HepG2 (cell line): ENCODE data around the gene PPP2R1B. TPM values are rescaled to one million over a fixed set of nuclear protein-coding genes. Genes with fewer than 3 reads are reported as not detected.

Source experiments
- ATAC-seq: fragments of 200-7000 bp; cut with Tn5 transposase; 3 replicates; pipeline ENCODE4 v1.9.1; 2020; ENCODE audit warnings: mild to moderate bottlenecking, moderate library complexity
- BruUV-seq: library from RNA; stranded (reverse); fragments of 400-500 nt; replicated peaks from 2 replicates; lab custom pipeline; 2021; lab: Mats Ljungman, UMichigan
- CTCF ChIA-PET: fragments of 300-600 bp; formaldehyde crosslinking; extraction: SDS; loops from one replicate; lab custom pipeline; 2021; ENCODE audit warnings: low total read pairs, inconsistent platforms, low intra/inter-chr PET ratio; lab: Yijun Ruan, JAX
- POLR2A ChIA-PET: fragments of 350-600 bp; sonication (Branson Sonifier 250); formaldehyde crosslinking; loops from one replicate; lab custom pipeline; 2020; ENCODE audit warnings: antibody characterized with exemption, inconsistent platforms; lab: Yijun Ruan, JAX
- DNase-seq: peaks from one replicate; pipeline ENCODE4 v3.0.0-alpha.2; 2015; ENCODE audit warnings: low spot score
- FAIRE-seq: peaks from 3 replicates; lab custom pipeline; 2011; peaks lifted over from hg19 to GRCh38; lab: Jason Lieb, UNC
- H2AFZ ChIP-seq: one replicate; pipeline ENCODE4 v1.6.1; 2011; ENCODE audit warnings: low read length, inconsistent platforms
- H3K27ac ChIP-seq: fragments of 300-600 bp; 3 replicates; pipeline ENCODE4 v1.8.0; 2011; ENCODE audit warnings: mixed run types, mild to moderate bottlenecking, mixed read lengths, low read length, inconsistent platforms; ENCODE audit not compliant: insufficient read depth; ENCODE audit errors: extremely low read length
- H3K27me3 ChIP-seq, 2 experiments: fragments of 200-600 bp in 1 of 2; 2 replicates in 1 of 2; 3 replicates in 1 of 2; pipeline versions ENCODE4 v1.6.0 to v1.8.0; 2011; ENCODE audit warnings: low read length in 2 of 2, mild to moderate bottlenecking in 2 of 2, moderate library complexity in 2 of 2, inconsistent platforms in 1 of 2; ENCODE audit not compliant: insufficient read depth in 2 of 2, control insufficient read depth in 1 of 2
- H3K36me3 ChIP-seq, 2 experiments: fragments of 200-600 bp in 1 of 2; replicated peaks in 1 of 2; 2 replicates in 1 of 2; 3 replicates in 1 of 2; pipeline versions ENCODE4 v1.5.1 to v1.8.0; 2011; ENCODE audit warnings: low read length in 2 of 2, inconsistent platforms in 1 of 2; ENCODE audit not compliant: insufficient read depth in 2 of 2, control insufficient read depth in 1 of 2
- H3K4me1 ChIP-seq: 2 replicates; pipeline ENCODE4 v1.5.1; 2012; ENCODE audit warnings: low read length, inconsistent platforms; ENCODE audit not compliant: insufficient read depth
- H3K4me2 ChIP-seq: 2 replicates; pipeline ENCODE4 v1.6.0; 2011; ENCODE audit warnings: low read depth, low read length, inconsistent platforms
- H3K4me3 ChIP-seq, 3 experiments: fragments of 200-600 bp in 1 of 3; sonication (generic), shearing (Covaris generic) in 1 of 3; replicated peaks in 1 of 3; 2 replicates each; pipeline ENCODE4 v1.5.1; 2011 to 2016; ENCODE audit warnings: low read length in 3 of 3, inconsistent platforms in 2 of 3, low read depth in 2 of 3, mild to moderate bottlenecking in 2 of 3, control low read depth in 1 of 3, mixed read lengths in 1 of 3; ENCODE audit not compliant: insufficient read depth in 1 of 3
- H3K79me2 ChIP-seq: one replicate; pipeline ENCODE4 v1.6.1; 2011; ENCODE audit warnings: low read length, inconsistent platforms; ENCODE audit not compliant: insufficient read depth
- H3K9ac ChIP-seq: 2 replicates; pipeline ENCODE4 v1.6.0; 2011; ENCODE audit warnings: mild to moderate bottlenecking, low read depth, low read length, inconsistent platforms; ENCODE audit not compliant: insufficient read depth
- H3K9me3 ChIP-seq: 2 replicates; pipeline ENCODE4 v1.5.1; 2012; ENCODE audit warnings: mild to moderate bottlenecking, low read length
- H4K20me1 ChIP-seq: 2 replicates; pipeline ENCODE4 v1.6.0; 2011; ENCODE audit warnings: inconsistent platforms, mild to moderate bottlenecking, low read length, moderate library complexity; ENCODE audit not compliant: insufficient read depth
- GATAD1 ChIP-seq: IDR thresholded peaks from 2 replicates; pipeline ENCODE4 v1.6.1; 2016; ENCODE audit warnings: missing genetic modification reagents, missing compliant biosample characterization
- HOXA3 ChIP-seq: sonication (generic); formaldehyde crosslinking; IDR thresholded peaks from 2 replicates; pipeline ENCODE4 v1.5.0; 2020; ENCODE audit warnings: missing genetic modification reagents
- MED8 ChIP-seq: sonication (generic); formaldehyde crosslinking; IDR thresholded peaks from 2 replicates; pipeline ENCODE4 v1.8.1; 2023; ENCODE audit warnings: mild to moderate bottlenecking, missing genetic modification reagents; ENCODE audit not compliant: insufficient replicate concordance
- POLR2AphosphoS2 ChIP-seq: IDR thresholded peaks from 2 replicates; pipeline ENCODE4 v1.6.1; 2011; ENCODE audit warnings: low read depth, low read length, improper control_type of control experiment
- SMYD3 ChIP-seq: sonication (generic); formaldehyde crosslinking; IDR thresholded peaks from 2 replicates; pipeline ENCODE4 v1.8.1; 2023; ENCODE audit warnings: mild to moderate bottlenecking, missing genetic modification reagents
- ZNF205 ChIP-seq: IDR thresholded peaks from 2 replicates; pipeline ENCODE4 v1.6.1; 2018; ENCODE audit warnings: missing biosample characterization, missing genetic modification reagents
- ZNF556 ChIP-seq: sonication (generic); formaldehyde crosslinking; IDR thresholded peaks from 2 replicates; pipeline ENCODE4 v1.4.0; 2020; ENCODE audit warnings: mild to moderate bottlenecking, missing genetic modification reagents, borderline replicate concordance
- ZNF670 ChIP-seq: sonication (generic); formaldehyde crosslinking; IDR thresholded peaks from 2 replicates; pipeline ENCODE4 v1.8.0; 2022; ENCODE audit warnings: mild to moderate bottlenecking, missing genetic modification reagents, borderline replicate concordance
- in situ Hi-C: cut with HindIII; loops from 2 replicates; pipeline ENCODE4 v1.10.0; 2017; ENCODE audit warnings: low pct_unique_long_range_greater_than_20kb; ENCODE audit not compliant: extremely low pct_ligation_motif_present
- intact Hi-C: fragments of 100-400 bp; cut with micrococcal nuclease; formaldehyde crosslinking; loops from one replicate; pipeline ENCODE4 v1.10.0; 2022; ENCODE audit not compliant: unreplicated experiment
- polyA plus RNA-seq, 8 experiments: library from polyadenylated mRNA; depleted of rRNA in 3 of 8; stranded (reverse) in 7 of 8; unstranded in 1 of 8; fragments of >200 nt; fragmentation: Illumina TruSeq in 4 of 8; extraction: Trizol in 4 of 8; gene quantifications; 2 replicates each; pipeline versions ENCODE4 v1.2.1 to v1.2.3, GENCODE V29; 2011 to 2016; ENCODE audit warnings: low read depth in 4 of 8, missing spikeins in 1 of 8, mixed read lengths in 1 of 8; ENCODE audit not compliant: insufficient read depth in 1 of 8
- total RNA-seq, 5 experiments: library from RNA; depleted of rRNA; stranded (reverse); fragments of >200 nt; fragmentation: Illumina TruSeq; extraction: Trizol; gene quantifications; 2 replicates each; pipeline ENCODE4 v1.2.3, GENCODE V29; 2016; ENCODE audit warnings: low read depth in 1 of 5
- TF ChIP-seq, protein P1 (sequence below): sonication (generic); formaldehyde crosslinking; IDR thresholded peaks from 2 replicates; pipeline ENCODE4 v1.5.0; 2020; ENCODE audit warnings: mild to moderate bottlenecking, missing genetic modification reagents, borderline replicate concordance
- TF ChIP-seq, protein P2 (sequence below), 2 experiments: sonication (generic) in 1 of 2; formaldehyde crosslinking in 1 of 2; IDR thresholded peaks; 2 replicates each; pipeline versions ENCODE4 v1.5.1 to v1.6.1; 2011 to 2020; ENCODE audit warnings: borderline replicate concordance in 1 of 2, low read depth in 1 of 2, low read length in 1 of 2, mild to moderate bottlenecking in 1 of 2, missing genetic modification reagents in 1 of 2, moderate library complexity in 1 of 2
- TF ChIP-seq, protein P3 (sequence below): sonication (generic); formaldehyde crosslinking; IDR thresholded peaks from 2 replicates; pipeline ENCODE4 v1.4.0; 2020; ENCODE audit warnings: mild to moderate bottlenecking, missing genetic modification reagents
- TF ChIP-seq, protein P4 (sequence below): sonication (generic); formaldehyde crosslinking; IDR thresholded peaks from 2 replicates; pipeline ENCODE4 v1.4.0; 2020; ENCODE audit warnings: missing genetic modification reagents, low read depth, mild to moderate bottlenecking, borderline replicate concordance
- TF ChIP-seq, protein P5 (sequence below): sonication (generic); formaldehyde crosslinking; IDR thresholded peaks from 2 replicates; pipeline ENCODE4 v1.4.0; 2020; ENCODE audit warnings: missing genetic modification reagents, borderline replicate concordance
- TF ChIP-seq, protein P6 (sequence below): fragments of 450-650 bp; IDR thresholded peaks from 2 replicates; pipeline ENCODE4 v1.6.1; 2016

The PPP2R1B gene
- total and polyA plus RNA-seq, 2 of the 13 experiments (the other 11 are each of a cell fraction or from before 2014, with no cell fraction given): 22.1 to 56.8 TPM

DNA sequence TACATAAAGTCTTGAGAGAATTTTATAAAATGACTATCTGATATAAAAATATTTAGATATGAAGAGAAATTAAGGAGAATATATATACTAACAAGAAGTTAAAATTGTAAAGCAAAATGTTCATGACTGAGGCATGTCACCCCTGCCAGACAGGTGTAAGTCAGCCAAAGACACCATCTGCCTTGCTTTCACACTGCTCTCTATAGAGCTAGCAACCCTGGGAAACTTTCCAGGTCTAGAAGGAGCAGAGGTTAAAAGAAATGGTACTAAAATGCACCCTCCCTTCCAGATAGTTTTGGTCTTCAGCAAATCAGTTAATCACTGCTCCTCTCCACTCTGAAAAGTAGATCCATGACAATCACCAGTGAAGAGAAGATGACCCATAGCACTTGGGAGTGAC lies 16.5 kb downstream of the PPP2R1B start:
- no peaks in the 10 kb centered on the region for H3K9me3 ChIP-seq
- H4K20me1 ChIP-seq: no peaks in the 10 kb centered on the region
- H3K36me3 ChIP-seq: peaks cover 14 to 79% of the 10 kb centered on the region in 2 experiments
- no peak overlapping the region for H3K9ac ChIP-seq
- no peaks in the 10 kb centered on the region for H3K79me2 ChIP-seq
- POLR2A ChIA-PET: no interaction called here
- no peak overlapping the region for H3K4me3 ChIP-seq
- H2AFZ ChIP-seq: no peak overlapping the region
- no peak overlapping the region for H3K4me2 ChIP-seq
- no peak for DNase-seq
- CTCF ChIA-PET: no interaction called here
- H3K4me1 ChIP-seq: no peaks in the 10 kb centered on the region
- no peak overlapping the region for H3K27ac ChIP-seq
- ATAC-seq: no peak
- in situ Hi-C loops (no loop called here), intact Hi-C loops (no loop called here)
- no TSS peak for BruUV-seq
- FAIRE-seq: no peak
- H3K27me3 ChIP-seq: no peaks in the 10 kb centered on the region
- TF ChIP-seq, protein P1, sequence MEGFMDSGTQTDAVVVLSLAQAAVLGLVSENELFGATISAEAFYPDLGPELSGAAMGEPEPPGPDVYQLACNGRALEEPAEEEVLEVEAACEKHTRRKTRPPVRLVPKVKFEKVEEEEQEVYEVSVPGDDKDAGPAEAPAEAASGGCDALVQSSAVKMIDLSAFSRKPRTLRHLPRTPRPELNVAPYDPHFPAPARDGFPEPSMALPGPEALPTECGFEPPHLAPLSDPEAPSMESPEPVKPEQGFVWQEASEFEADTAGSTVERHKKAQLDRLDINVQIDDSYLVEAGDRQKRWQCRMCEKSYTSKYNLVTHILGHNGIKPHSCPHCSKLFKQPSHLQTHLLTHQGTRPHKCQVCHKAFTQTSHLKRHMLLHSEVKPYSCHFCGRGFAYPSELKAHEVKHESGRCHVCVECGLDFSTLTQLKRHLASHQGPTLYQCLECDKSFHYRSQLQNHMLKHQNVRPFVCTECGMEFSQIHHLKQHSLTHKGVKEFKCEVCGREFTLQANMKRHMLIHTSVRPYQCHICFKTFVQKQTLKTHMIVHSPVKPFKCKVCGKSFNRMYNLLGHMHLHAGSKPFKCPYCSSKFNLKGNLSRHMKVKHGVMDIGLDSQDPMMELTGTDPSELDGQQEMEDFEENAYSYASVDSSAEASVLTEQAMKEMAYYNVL (CRISPR knock-in tag): no peak
- no peak for TF ChIP-seq SMYD3 (CRISPR knock-in tag)
- TF ChIP-seq ZNF670: no peak
- no peak for TF ChIP-seq POLR2AphosphoS2
- no peak for TF ChIP-seq ZNF556 (CRISPR knock-in tag)
- TF ChIP-seq, protein P2, sequence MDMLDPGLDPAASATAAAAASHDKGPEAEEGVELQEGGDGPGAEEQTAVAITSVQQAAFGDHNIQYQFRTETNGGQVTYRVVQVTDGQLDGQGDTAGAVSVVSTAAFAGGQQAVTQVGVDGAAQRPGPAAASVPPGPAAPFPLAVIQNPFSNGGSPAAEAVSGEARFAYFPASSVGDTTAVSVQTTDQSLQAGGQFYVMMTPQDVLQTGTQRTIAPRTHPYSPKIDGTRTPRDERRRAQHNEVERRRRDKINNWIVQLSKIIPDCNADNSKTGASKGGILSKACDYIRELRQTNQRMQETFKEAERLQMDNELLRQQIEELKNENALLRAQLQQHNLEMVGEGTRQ (IDR thresholded peaks at IDR 0.05; ENCODE audit: low read depth, low read length): no peak
- TF ChIP-seq, protein P2 (CRISPR knock-in tag; IDR thresholded peaks at IDR 0.05; ENCODE audit: borderline replicate concordance): no peak
- TF ChIP-seq, protein P3, sequence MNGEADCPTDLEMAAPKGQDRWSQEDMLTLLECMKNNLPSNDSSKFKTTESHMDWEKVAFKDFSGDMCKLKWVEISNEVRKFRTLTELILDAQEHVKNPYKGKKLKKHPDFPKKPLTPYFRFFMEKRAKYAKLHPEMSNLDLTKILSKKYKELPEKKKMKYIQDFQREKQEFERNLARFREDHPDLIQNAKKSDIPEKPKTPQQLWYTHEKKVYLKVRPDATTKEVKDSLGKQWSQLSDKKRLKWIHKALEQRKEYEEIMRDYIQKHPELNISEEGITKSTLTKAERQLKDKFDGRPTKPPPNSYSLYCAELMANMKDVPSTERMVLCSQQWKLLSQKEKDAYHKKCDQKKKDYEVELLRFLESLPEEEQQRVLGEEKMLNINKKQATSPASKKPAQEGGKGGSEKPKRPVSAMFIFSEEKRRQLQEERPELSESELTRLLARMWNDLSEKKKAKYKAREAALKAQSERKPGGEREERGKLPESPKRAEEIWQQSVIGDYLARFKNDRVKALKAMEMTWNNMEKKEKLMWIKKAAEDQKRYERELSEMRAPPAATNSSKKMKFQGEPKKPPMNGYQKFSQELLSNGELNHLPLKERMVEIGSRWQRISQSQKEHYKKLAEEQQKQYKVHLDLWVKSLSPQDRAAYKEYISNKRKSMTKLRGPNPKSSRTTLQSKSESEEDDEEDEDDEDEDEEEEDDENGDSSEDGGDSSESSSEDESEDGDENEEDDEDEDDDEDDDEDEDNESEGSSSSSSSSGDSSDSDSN (CRISPR knock-in tag): no peak
- TF ChIP-seq, protein P4, sequence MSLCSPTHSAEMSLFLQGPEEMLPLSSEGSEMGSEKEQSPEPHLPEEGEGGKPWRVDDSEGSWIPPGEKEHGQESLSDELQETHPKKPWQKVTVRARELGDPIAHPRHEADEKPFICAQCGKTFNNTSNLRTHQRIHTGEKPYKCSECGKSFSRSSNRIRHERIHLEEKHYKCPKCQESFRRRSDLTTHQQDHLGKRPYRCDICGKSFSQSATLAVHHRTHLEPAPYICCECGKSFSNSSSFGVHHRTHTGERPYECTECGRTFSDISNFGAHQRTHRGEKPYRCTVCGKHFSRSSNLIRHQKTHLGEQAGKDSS (CRISPR knock-in tag): no peak
- TF ChIP-seq GATAD1: no peak
- TF ChIP-seq HOXA3: no peak
- no peak for TF ChIP-seq ZNF205 (CRISPR knock-in tag)
- TF ChIP-seq, protein P5, sequence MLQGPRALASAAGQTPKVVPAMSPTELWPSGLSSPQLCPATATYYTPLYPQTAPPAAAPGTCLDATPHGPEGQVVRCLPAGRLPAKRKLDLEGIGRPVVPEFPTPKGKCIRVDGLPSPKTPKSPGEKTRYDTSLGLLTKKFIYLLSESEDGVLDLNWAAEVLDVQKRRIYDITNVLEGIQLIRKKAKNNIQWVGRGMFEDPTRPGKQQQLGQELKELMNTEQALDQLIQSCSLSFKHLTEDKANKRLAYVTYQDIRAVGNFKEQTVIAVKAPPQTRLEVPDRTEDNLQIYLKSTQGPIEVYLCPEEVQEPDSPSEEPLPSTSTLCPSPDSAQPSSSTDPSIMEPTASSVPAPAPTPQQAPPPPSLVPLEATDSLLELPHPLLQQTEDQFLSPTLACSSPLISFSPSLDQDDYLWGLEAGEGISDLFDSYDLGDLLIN (CRISPR knock-in tag): no peak
- TF ChIP-seq, protein P6, sequence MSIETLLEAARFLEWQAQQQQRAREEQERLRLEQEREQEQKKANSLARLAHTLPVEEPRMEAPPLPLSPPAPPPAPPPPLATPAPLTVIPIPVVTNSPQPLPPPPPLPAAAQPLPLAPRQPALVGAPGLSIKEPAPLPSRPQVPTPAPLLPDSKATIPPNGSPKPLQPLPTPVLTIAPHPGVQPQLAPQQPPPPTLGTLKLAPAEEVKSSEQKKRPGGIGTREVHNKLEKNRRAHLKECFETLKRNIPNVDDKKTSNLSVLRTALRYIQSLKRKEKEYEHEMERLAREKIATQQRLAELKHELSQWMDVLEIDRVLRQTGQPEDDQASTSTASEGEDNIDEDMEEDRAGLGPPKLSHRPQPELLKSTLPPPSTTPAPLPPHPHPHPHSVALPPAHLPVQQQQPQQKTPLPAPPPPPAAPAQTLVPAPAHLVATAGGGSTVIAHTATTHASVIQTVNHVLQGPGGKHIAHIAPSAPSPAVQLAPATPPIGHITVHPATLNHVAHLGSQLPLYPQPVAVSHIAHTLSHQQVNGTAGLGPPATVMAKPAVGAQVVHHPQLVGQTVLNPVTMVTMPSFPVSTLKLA: no peak
- TF ChIP-seq MED8 (CRISPR knock-in tag): no peak
